GM12878 (cell line): ENCODE data around the gene REV3L. TPM values are rescaled to one million over a fixed set of nuclear protein-coding genes. Genes with fewer than 3 reads are reported as not detected.

Experiments used
- ATAC-seq: fragments of 200-7000 bp; cut with Tn5 transposase; 3 replicates; pipeline ENCODE4 v1.9.1; 2020; ENCODE audit warnings: mild to moderate bottlenecking, moderate library complexity
- BruUV-seq: library from RNA; stranded (reverse); fragments of 400-500 nt; replicated peaks from 2 replicates; lab custom pipeline; 2021; lab: Mats Ljungman, UMichigan
- CTCF ChIA-PET: fragments of 300-600 bp; sonication (Branson Sonifier 250); formaldehyde crosslinking; extraction: SDS; loops from one replicate; lab custom pipeline; 2021; ENCODE audit warnings: inconsistent platforms; lab: Yijun Ruan, JAX
- POLR2A ChIA-PET: fragments of 350-600 bp; formaldehyde crosslinking; extraction: SDS; loops from one replicate; lab custom pipeline; 2021; ENCODE audit warnings: inconsistent platforms; lab: Charles Lee
- RAD21 ChIA-PET: fragments of 300-600 bp; sonication (Branson Sonifier 250); formaldehyde crosslinking; loops from one replicate; lab custom pipeline; 2023; ENCODE audit warnings: antibody characterized with exemption; ENCODE audit not compliant: unreplicated experiment; lab: Charles Lee
- SMC1A ChIA-PET: fragments of 300-600 bp; sonication (Branson Sonifier 250); formaldehyde crosslinking; loops from one replicate; lab custom pipeline; 2023; ENCODE audit not compliant: unreplicated experiment, uncharacterized antibody; lab: Charles Lee
- DNase-seq: peaks from one replicate; pipeline ENCODE4 v3.0.0-alpha.2; 2011; ENCODE audit warnings: low read depth, low spot score
- FAIRE-seq: peaks from 3 replicates; lab custom pipeline; 2011; peaks lifted over from hg19 to GRCh38; lab: Jason Lieb, UNC
- H2AFZ ChIP-seq: 2 replicates; pipeline ENCODE4 v1.6.0; 2011; ENCODE audit warnings: low read depth, low read length, control low read depth; ENCODE audit not compliant: control insufficient read depth
- H3K27ac ChIP-seq: 2 replicates; pipeline ENCODE4 v1.5.1; 2011; ENCODE audit warnings: control low read depth; ENCODE audit not compliant: control insufficient read depth, insufficient read depth
- H3K27me3 ChIP-seq, 2 experiments: replicated peaks in 1 of 2; 2 replicates each; pipeline versions ENCODE4 v1.6.0 to v1.6.1; 2011; ENCODE audit warnings: low read length in 1 of 2; ENCODE audit not compliant: control insufficient read depth in 2 of 2, insufficient read depth in 2 of 2
- H3K36me3 ChIP-seq, 2 experiments: 2 replicates each; pipeline ENCODE4 v1.5.1; 2011; ENCODE audit warnings: low read length in 1 of 2; ENCODE audit not compliant: control insufficient read depth in 2 of 2, insufficient read depth in 2 of 2
- H3K4me1 ChIP-seq: 2 replicates; pipeline ENCODE4 v1.6.1; 2011; ENCODE audit warnings: mild to moderate bottlenecking, low read length, moderate library complexity, mixed read lengths; ENCODE audit not compliant: control insufficient read depth, insufficient read depth
- H3K4me2 ChIP-seq: 2 replicates; pipeline ENCODE4 v1.6.0; 2011; ENCODE audit warnings: control low read depth; ENCODE audit not compliant: control insufficient read depth, insufficient read depth
- H3K4me3 ChIP-seq: fragments of 200-600 bp; sonication (generic); 2 replicates; pipeline ENCODE4 v1.5.1; 2016
- H3K79me2 ChIP-seq: 2 replicates; pipeline ENCODE4 v1.6.0; 2011; ENCODE audit warnings: low read length; ENCODE audit not compliant: control insufficient read depth, insufficient read depth
- H3K9ac ChIP-seq: 2 replicates; pipeline ENCODE4 v1.8.0; 2011; ENCODE audit warnings: low read length, control low read depth, mixed read lengths; ENCODE audit not compliant: control insufficient read depth, insufficient read depth
- H3K9me3 ChIP-seq: replicated peaks from 3 replicates; pipeline ENCODE4 v1.5.1; 2011; ENCODE audit warnings: mild to moderate bottlenecking, low read length; ENCODE audit not compliant: control insufficient read depth, insufficient read depth
- H4K20me1 ChIP-seq: 2 replicates; pipeline ENCODE4 v1.6.0; 2011; ENCODE audit not compliant: control insufficient read depth, insufficient read depth
- IKZF2 ChIP-seq, 2 experiments: fragments of 450-650 bp; IDR thresholded peaks; 2 replicates each; pipeline ENCODE4 v1.6.1; 2017; ENCODE audit warnings: mild to moderate bottlenecking in 2 of 2, moderate library complexity in 2 of 2
- KDM1A ChIP-seq: fragments of 200-600 bp; sonication (generic); IDR thresholded peaks from 2 replicates; pipeline ENCODE4 v1.6.1; 2016; ENCODE audit warnings: borderline replicate concordance
- MEF2B ChIP-seq: fragments of 450-650 bp; IDR thresholded peaks from 2 replicates; pipeline ENCODE4 v1.6.1; 2018; ENCODE audit warnings: mild to moderate bottlenecking, moderate library complexity; ENCODE audit not compliant: partially characterized antibody, poor library complexity, severe bottlenecking
- SIX5 ChIP-seq: IDR thresholded peaks from 2 replicates; pipeline ENCODE4 v1.6.1; 2011; ENCODE audit warnings: mild to moderate bottlenecking, low read depth, low read length, moderate library complexity; ENCODE audit not compliant: severe bottlenecking
- SMARCA5 ChIP-seq: fragments of 450-650 bp; IDR thresholded peaks from 2 replicates; pipeline ENCODE4 v1.6.1; 2017; ENCODE audit warnings: mild to moderate bottlenecking
- ZNF217 ChIP-seq: fragments of 450-650 bp; IDR thresholded peaks from 2 replicates; pipeline ENCODE4 v1.6.1; 2017; ENCODE audit warnings: antibody characterized with exemption, mild to moderate bottlenecking
- WGBS: methylation state at CpG from one replicate; pipeline ENCODE4 v1.1.6; 2016; ENCODE audit warnings: low lambda C conversion rate; ENCODE audit not compliant: insufficient replicate concordance, insufficient coverage; ENCODE audit errors: missing lambda C conversion rate; 5-methylcytosine and 5-hydroxymethylcytosine counted together
- in situ Hi-C: fragments of 300-500 bp; cut with MboI; formaldehyde crosslinking; loops from 9 replicates; pipeline ENCODE4 v1.14.3; 2018; ENCODE audit warnings: mixed read lengths
- intact Hi-C: fragments of 100-400 bp; cut with micrococcal nuclease; formaldehyde crosslinking; loops from one replicate; pipeline ENCODE4 v1.14.2; 2022; ENCODE audit not compliant: unreplicated experiment
- polyA plus RNA-seq, 11 experiments: library from polyadenylated mRNA; depleted of rRNA in 4 of 11; unstranded in 6 of 11; stranded (reverse) in 5 of 11; fragments of >200 nt; fragmentation: Nextera tagmentation in 4 of 11; fragmentation: Illumina TruSeq in 1 of 11; extraction: Ambion mirVana in 4 of 11; extraction: Trizol in 1 of 11; gene quantifications; 1 replicate in 1 of 11; 2 replicates in 10 of 11; pipeline versions ENCODE4 v1.2.1 to v1.2.3, GENCODE V29; 2011 to 2016; ENCODE audit warnings: inconsistent platforms in 2 of 11, missing spikeins in 2 of 11, low read depth in 1 of 11
- total RNA-seq, 4 experiments: library from RNA; depleted of rRNA in 3 of 4; stranded (reverse); fragments of >200 nt in 3 of 4; fragmentation: Illumina TruSeq in 1 of 4; extraction: Trizol in 1 of 4; gene quantifications; 2 replicates each; pipeline versions ENCODE4 v1.2.1 to v1.2.3, GENCODE V29; 2013 to 2021

Gene REV3L
- total and polyA plus RNA-seq, 10 of the 15 experiments (the other 5 are each of a cell fraction or from before 2014, with no cell fraction given) = 7.6 to 33.6 (median 21.5) TPM

DNA sequence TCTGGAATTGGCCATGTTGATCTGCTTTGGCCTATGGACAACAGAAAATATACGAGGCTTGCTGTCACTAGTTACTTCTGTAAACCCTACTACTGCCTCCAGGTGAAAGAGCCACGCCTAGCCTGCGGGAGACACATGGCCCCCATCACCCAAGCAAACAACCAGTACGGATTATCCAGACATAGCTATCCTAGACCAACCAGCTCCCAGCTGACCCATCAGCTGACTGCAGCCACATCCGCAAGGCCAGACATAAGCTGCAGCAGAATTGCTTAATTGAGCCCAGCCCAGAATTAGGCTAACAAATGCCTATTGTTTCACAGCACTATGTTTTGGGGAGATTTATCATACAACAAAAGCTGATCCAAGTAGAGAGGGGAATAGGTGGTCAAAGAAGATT is 13.5 kb downstream of the REV3L start:
- POLR2A ChIA-PET = no interaction called here
- H4K20me1 ChIP-seq = no peaks in the 10 kb centered on the region
- ATAC-seq (no peak), DNase-seq (no peak), FAIRE-seq (no peak)
- no peak overlapping the region for H3K9ac ChIP-seq
- peaks cover 44% of the 10 kb centered on the region for H3K79me2 ChIP-seq
- CTCF ChIA-PET = interaction anchor here (0.9 kb wide), 1 partner anchor 12 kb away, joined by 3 read pairs; no protein-coding TSS in a partner anchor
- intact Hi-C loops (no loop called here), in situ Hi-C loops (no loop called here)
- H3K4me2 ChIP-seq = no peak overlapping the region
- no peak overlapping the region for H3K4me3 ChIP-seq
- no peak for TF ChIP-seq IKZF2 (IDR thresholded peaks at IDR 0.05)
- TF ChIP-seq KDM1A = no peak
- no peak for TF ChIP-seq MEF2B
- no peak for TF ChIP-seq SMARCA5
- TF ChIP-seq SIX5 = no peak
- TF ChIP-seq ZNF217 = no peak
- no peaks in the 10 kb centered on the region for H3K4me1 ChIP-seq
- WGBS = 99% methylated on average over 5 of the region's 5 CpGs
- no peaks in the 10 kb centered on the region for H3K9me3 ChIP-seq
- TSS peak; percentile 14 for BruUV-seq
- no peak overlapping the region for H3K27ac ChIP-seq
- H3K27me3 ChIP-seq = no peaks in the 10 kb centered on the region
- SMC1A ChIA-PET = interaction anchor here (1.9 kb wide), 1 partner anchor 9 kb away, joined by 5 read pairs; no protein-coding TSS in a partner anchor
- no peak overlapping the region for H2AFZ ChIP-seq
- H3K36me3 ChIP-seq = peaks cover 0 to 5% of the 10 kb centered on the region in 2 experiments; a peak in 3 of 4 replicates
- RAD21 ChIA-PET = interaction anchor here (1.5 to 1.6 kb wide), 2 partner anchors 9 to 211 kb away, joined by 3 to 5 read pairs; a partner anchor contains a TSS

GRCh38 chr6:111468329-111469012 is 14.5 kb downstream of the REV3L start:
- H3K9ac ChIP-seq = no peak overlapping the region
- RAD21 ChIA-PET = interaction anchor here (1.5 to 1.6 kb wide), 2 partner anchors 10 to 210 kb away, joined by 3 to 5 read pairs; a partner anchor contains a TSS
- in situ Hi-C loops (no loop called here), intact Hi-C loops (no loop called here)
- H3K79me2 ChIP-seq = peaks cover 35% of the 10 kb centered on the region
- 98% methylated on average over 5 of the region's 5 CpGs for WGBS
- no peak overlapping the region for H3K4me3 ChIP-seq
- no peaks in the 10 kb centered on the region for H3K27me3 ChIP-seq
- H3K4me1 ChIP-seq = no peaks in the 10 kb centered on the region
- H4K20me1 ChIP-seq = no peaks in the 10 kb centered on the region
- SMC1A ChIA-PET = interaction anchor here (1.9 kb wide), 1 partner anchor 10 kb away, joined by 5 read pairs; no protein-coding TSS in a partner anchor
- ATAC-seq (no peak), DNase-seq (no peak), FAIRE-seq (no peak)
- H3K36me3 ChIP-seq = peaks cover 0 to 5% of the 10 kb centered on the region in 2 experiments; a peak in 3 of 4 replicates
- TF ChIP-seq ZNF217 = no peak
- POLR2A ChIA-PET = no interaction called here
- no peak overlapping the region for H3K4me2 ChIP-seq
- no TSS peak for BruUV-seq
- CTCF ChIA-PET = no interaction called here
- no peak overlapping the region for H2AFZ ChIP-seq
- H3K9me3 ChIP-seq = no peaks in the 10 kb centered on the region
- no peak overlapping the region for H3K27ac ChIP-seq
